Activated T-helper 2 cell treated with anti-CD3 and anti-CD28 coated beads, Interferon-gamma antibody, Interleukin-2, Interleukin-4, amounts not matched to agents 10 μg/mL and 5 μg/mL and 100 μg/mL, durations not matched to agents 14 hours and 24 hours and 36 hours (primary cell): ENCODE results near the gene TRIO. TPM values are rescaled to one million over a fixed set of nuclear protein-coding genes. Genes with fewer than 3 reads are reported as not detected.
"Not testable (repeated sequence)": the region's sequence is repeated elsewhere in the genome, so short reads cannot be mapped to it uniquely, and the experiment has no call there.

Experiments used
- DNase-seq: peaks from one replicate; pipeline ENCODE4 v3.0.0; 2021; ENCODE audit warnings: low spot score
- H3K27ac Mint-ChIP-seq: one replicate; pipeline ENCODE4 v1.8.0; 2021; ENCODE audit warnings: mixed read lengths
- H3K27me3 Mint-ChIP-seq: one replicate; pipeline ENCODE4 v1.8.0; 2021; ENCODE audit warnings: low read depth, mixed read lengths
- H3K36me3 Mint-ChIP-seq: one replicate; pipeline ENCODE4 v1.8.0; 2021; ENCODE audit warnings: low read depth, mixed read lengths
- H3K4me1 Mint-ChIP-seq: one replicate; pipeline ENCODE4 v1.8.0; 2021; ENCODE audit warnings: low read depth, mixed read lengths
- H3K4me3 Mint-ChIP-seq: one replicate; pipeline ENCODE4 v1.8.0; 2021; ENCODE audit warnings: low read depth, mild to moderate bottlenecking, moderate library complexity, mixed read lengths
- H3K9me3 Mint-ChIP-seq: one replicate; pipeline ENCODE4 v1.8.0; 2021; ENCODE audit warnings: mixed read lengths
- intact Hi-C: fragments of 100-400 bp; cut with micrococcal nuclease; formaldehyde crosslinking; loops from one replicate; pipeline ENCODE4 v1.15.1; 2023
- total RNA-seq: library from RNA; stranded (reverse); gene quantifications from 2 replicates; pipeline ENCODE4 v1.2.3, GENCODE V29; 2022

TRIO gene
- total RNA-seq, 1 donor from 2014 or later, result 28.7 TPM

GRCh38 chr5:14523243-14524034 is 380.3 kb downstream of the TRIO start:
- Mint-ChIP-seq H3K36me3 (no peaks in the 10 kb centered on the region), H3K27me3 (peaks cover 4% of the 10 kb centered on the region), H3K4me3 (no peak overlapping the region), H3K4me1 (no peaks in the 10 kb centered on the region), H3K9me3 (peaks cover 3% of the 10 kb centered on the region), H3K27ac (no peak overlapping the region)
- intact Hi-C loops, result no loop called here
- DNase-seq, result no peak

- intact Hi-C loops, result no loop called here
- DNase-seq, result no peak
- H3K27me3 Mint-ChIP-seq, result peaks cover 4% of the 10 kb centered on the region
Observed at GRCh38 chr5:14525397-14525796, 382.3 kb downstream of the TRIO start.

GRCh38 chr5:14526493-14526892 is 383.4 kb downstream of the TRIO start:
- no peak for DNase-seq
- Mint-ChIP-seq H3K4me3 (no peak overlapping the region), H3K9me3 (no peaks in the 10 kb centered on the region), H3K27me3 (no peaks in the 10 kb centered on the region), H3K27ac (no peak overlapping the region), H3K4me1 (no peaks in the 10 kb centered on the region), H3K36me3 (no peaks in the 10 kb centered on the region)
- intact Hi-C loops, result no loop called here

More at GRCh38 chr5:14525397-14525796, 382.3 kb downstream of the TRIO start:
- H3K27ac Mint-ChIP-seq, result no peak overlapping the region
- H3K36me3 Mint-ChIP-seq, result no peaks in the 10 kb centered on the region
- H3K4me1 Mint-ChIP-seq, result no peaks in the 10 kb centered on the region
- H3K9me3 Mint-ChIP-seq, result peaks cover 3% of the 10 kb centered on the region
- H3K4me3 Mint-ChIP-seq, result no peak overlapping the region

DNA sequence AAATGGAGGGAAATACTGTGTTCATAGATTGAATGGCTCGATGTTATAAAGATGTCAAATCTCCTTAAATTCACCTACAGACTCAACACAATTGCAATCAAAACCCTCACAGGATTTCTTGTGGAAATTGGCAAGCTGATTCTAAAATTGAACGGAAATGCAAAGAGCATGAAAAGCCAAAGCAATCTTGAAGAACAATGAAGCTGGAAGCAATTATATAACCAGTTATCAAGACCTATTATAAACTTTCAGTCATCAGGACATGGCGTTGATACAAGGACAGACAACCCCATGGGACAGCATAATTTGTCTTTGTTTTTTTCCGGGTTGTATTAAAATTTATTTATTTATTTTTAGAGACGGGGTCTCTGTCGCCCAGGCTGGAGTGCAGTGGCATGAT is 385.0 kb downstream of the TRIO start:
- Mint-ChIP-seq H3K9me3 (no peaks in the 10 kb centered on the region), H3K27me3 (no peaks in the 10 kb centered on the region), H3K36me3 (no peaks in the 10 kb centered on the region), H3K27ac (no peak overlapping the region), H3K4me3 (no peak overlapping the region), H3K4me1 (no peaks in the 10 kb centered on the region)
- no peak for DNase-seq
- intact Hi-C loops, result no loop called here

- H3K36me3 Mint-ChIP-seq, result no peaks in the 10 kb centered on the region
- no peaks in the 10 kb centered on the region for H3K9me3 Mint-ChIP-seq
- no peak overlapping the region for H3K27ac Mint-ChIP-seq
- H3K4me1 Mint-ChIP-seq, result no peaks in the 10 kb centered on the region
- no peaks in the 10 kb centered on the region for H3K27me3 Mint-ChIP-seq
- H3K4me3 Mint-ChIP-seq, result no peak overlapping the region
- no peak for DNase-seq
- intact Hi-C loops, result no loop called here
Observed at GRCh38 chr5:14528926-14529325, 385.8 kb downstream of the TRIO start.

DNA sequence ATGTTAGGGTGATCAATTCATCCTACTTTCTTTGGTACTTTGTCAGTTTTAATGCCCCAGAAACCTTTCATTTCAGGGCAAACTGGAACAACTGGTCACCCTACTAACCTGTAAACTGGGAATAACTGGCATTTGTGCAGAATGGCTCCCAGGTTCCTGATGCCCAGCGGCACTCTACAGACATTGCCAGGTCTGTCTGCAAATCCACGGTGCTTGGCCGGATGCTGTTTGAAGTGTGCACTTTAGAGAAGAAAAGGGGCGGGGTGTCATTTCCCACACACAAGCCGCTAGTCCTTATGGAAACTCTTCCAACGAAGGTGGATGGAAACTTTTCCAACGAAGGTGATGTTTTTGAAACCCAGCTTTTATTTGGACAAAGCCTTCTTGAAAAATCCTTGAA is 388.5 kb downstream of the TRIO start:
- Mint-ChIP-seq H3K36me3 (no peaks in the 10 kb centered on the region), H3K4me3 (no peak overlapping the region), H3K4me1 (no peaks in the 10 kb centered on the region), H3K9me3 (no peaks in the 10 kb centered on the region), H3K27me3 (no peaks in the 10 kb centered on the region), H3K27ac (no peak overlapping the region)
- DNase-seq, result no peak
- intact Hi-C loops, result no loop called here

GRCh38 chr5:14532180-14532579 is 389.0 kb downstream of the TRIO start:
- Mint-ChIP-seq H3K36me3 (no peaks in the 10 kb centered on the region), H3K4me1 (no peaks in the 10 kb centered on the region), H3K27ac (no peak overlapping the region), H3K4me3 (no peak overlapping the region), H3K9me3 (no peaks in the 10 kb centered on the region), H3K27me3 (no peaks in the 10 kb centered on the region)
- no peak for DNase-seq
- intact Hi-C loops, result no loop called here

DNA sequence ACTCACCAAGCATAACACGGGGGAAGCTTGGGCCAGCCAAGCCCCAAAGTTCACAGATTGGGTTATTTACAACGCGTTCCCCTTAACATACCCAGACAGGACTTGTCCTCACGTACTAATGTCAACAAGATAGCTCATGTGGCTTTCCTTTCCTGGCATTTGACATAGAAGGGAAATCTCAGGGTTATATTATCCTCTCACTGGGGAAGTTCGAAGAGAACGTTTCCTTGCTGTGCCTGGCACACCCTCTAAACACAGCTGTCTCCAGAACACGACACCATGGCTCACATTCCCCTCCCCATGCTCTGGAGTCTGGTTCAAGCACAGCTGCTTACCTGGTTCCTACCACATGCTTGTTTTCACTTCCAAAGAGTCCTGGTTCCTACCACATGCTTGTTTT is 391.6 kb downstream of the TRIO start:
- Mint-ChIP-seq H3K9me3 (peaks cover 4% of the 10 kb centered on the region), H3K4me3 (no peak overlapping the region), H3K27ac (no peak overlapping the region), H3K27me3 (peaks cover 6% of the 10 kb centered on the region), H3K36me3 (no peaks in the 10 kb centered on the region), H3K4me1 (no peaks in the 10 kb centered on the region)
- intact Hi-C loops, result no loop called here
- DNase-seq, result no peak

DNA sequence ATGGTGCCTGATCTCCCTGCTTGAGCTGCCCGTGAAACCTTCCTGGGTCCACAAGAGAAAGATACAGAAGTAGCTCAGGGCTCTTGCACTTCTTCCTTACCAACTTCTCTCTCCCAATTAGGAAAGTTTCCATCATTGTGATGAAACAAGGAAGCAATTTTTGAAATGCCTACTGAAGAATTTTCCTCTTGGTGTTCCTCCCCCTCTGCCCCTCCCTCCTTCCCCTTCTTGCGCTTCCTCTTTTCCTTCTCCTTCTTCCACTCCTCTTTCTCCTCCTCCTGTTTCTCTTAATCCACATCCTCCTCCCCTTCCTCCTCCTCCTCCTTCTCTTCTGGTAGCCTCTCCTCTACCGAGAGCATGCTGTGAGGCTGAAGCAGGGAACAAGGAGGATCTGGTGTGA is 402.2 kb downstream of the TRIO start:
- Mint-ChIP-seq H3K9me3 (peaks cover 19% of the 10 kb centered on the region), H3K27ac (no peak overlapping the region), H3K36me3 (no peaks in the 10 kb centered on the region), H3K27me3 (no peaks in the 10 kb centered on the region), H3K4me3 (no peak overlapping the region), H3K4me1 (peaks cover 4% of the 10 kb centered on the region)
- intact Hi-C loops, result no loop called here
- DNase-seq, result no peak

- Mint-ChIP-seq H3K36me3 (no peaks in the 10 kb centered on the region), H3K4me1 (peaks cover 4% of the 10 kb centered on the region), H3K9me3 (peaks cover 15% of the 10 kb centered on the region), H3K27ac (no peak overlapping the region), H3K4me3 (no peak overlapping the region), H3K27me3 (peaks cover 3% of the 10 kb centered on the region)
- DNase-seq, result no peak
- intact Hi-C loops, result no loop called here
Observed at GRCh38 chr5:14545862-14546261, 402.7 kb downstream of the TRIO start.

GRCh38 chr5:14547666-14548065 is 404.5 kb downstream of the TRIO start:
- no peaks in the 10 kb centered on the region for H3K9me3 Mint-ChIP-seq
- intact Hi-C loops, result no loop called here
- H3K36me3 Mint-ChIP-seq, result no peaks in the 10 kb centered on the region
- H3K4me1 Mint-ChIP-seq, result peaks cover 4% of the 10 kb centered on the region
- H3K27ac Mint-ChIP-seq, result no peak overlapping the region
- no peak for DNase-seq
- H3K4me3 Mint-ChIP-seq, result no peak overlapping the region
- H3K27me3 Mint-ChIP-seq, result peaks cover 9% of the 10 kb centered on the region

DNA sequence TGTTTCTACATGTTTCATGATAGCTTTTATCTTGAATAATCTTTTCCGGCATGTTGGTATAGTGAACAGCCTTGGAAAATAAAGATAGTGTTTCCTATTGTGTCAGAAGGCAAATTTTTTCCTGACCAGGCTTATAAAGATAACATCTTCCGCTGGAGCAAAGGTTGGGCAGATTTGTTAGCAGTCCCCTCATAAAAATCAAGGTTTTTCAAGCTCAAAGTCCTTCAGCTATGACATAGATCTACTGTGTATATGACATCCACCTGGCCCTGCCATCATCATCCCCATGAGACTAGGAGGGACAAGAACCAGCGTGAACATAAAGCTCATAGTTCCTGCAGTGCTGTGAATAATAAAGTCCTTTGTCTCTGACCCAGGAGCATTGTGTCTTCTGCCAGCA is 408.1 kb downstream of the TRIO start:
- H3K27ac Mint-ChIP-seq, result no peak overlapping the region
- peaks cover 4% of the 10 kb centered on the region for H3K4me1 Mint-ChIP-seq
- no peak overlapping the region for H3K4me3 Mint-ChIP-seq
- H3K9me3 Mint-ChIP-seq, result peaks cover 7% of the 10 kb centered on the region
- DNase-seq, result no peak
- intact Hi-C loops, result no loop called here
- H3K27me3 Mint-ChIP-seq, result peaks cover 10% of the 10 kb centered on the region
- H3K36me3 Mint-ChIP-seq, result no peaks in the 10 kb centered on the region

DNA sequence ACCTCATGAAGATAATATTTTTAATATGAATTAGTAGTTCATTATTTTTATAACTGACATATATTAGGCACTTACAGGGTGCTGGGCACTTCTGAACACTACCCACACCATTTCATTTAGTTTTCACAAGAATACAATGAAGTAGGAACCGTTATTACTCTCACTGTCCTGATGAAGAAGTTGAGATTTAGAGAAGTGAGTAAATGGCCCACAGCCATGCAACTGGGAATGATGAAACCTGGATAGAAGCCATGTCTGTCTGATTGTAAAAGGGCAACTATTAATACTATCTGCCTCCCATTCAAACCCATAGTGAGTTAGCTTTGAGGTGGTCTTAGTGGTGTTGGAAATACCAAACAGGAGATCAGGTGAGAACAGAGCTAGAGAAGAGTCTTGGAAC is 408.9 kb downstream of the TRIO start:
- Mint-ChIP-seq H3K4me3 (no peak overlapping the region), H3K27ac (no peak overlapping the region), H3K4me1 (peaks cover 4% of the 10 kb centered on the region), H3K27me3 (peaks cover 10% of the 10 kb centered on the region), H3K36me3 (no peaks in the 10 kb centered on the region), H3K9me3 (peaks cover 7% of the 10 kb centered on the region)
- intact Hi-C loops, result no loop called here
- no peak for DNase-seq

DNA sequence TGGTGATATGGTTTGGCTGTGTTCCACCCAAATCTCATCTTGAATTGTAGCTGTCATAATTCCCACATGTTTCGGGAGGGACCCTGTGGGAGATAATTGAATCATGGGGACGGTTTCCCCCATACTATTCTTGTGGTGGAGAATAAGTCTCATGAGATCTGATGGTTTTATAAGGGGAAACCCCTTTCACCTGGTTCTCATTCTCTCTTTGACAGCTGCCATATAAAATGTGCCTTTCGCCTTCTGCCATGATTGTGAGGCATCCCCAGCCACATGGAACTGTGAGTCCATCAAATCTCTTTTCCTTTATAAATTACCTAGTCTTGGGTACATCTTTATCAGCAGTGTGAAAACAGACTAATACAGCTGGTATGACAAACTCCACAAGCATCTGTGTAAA is 411.1 kb downstream of the TRIO start:
- H3K4me1 Mint-ChIP-seq, H3K27me3 Mint-ChIP-seq, H3K36me3 Mint-ChIP-seq, intact Hi-C loops, DNase-seq, H3K9me3 Mint-ChIP-seq, H3K4me3 Mint-ChIP-seq, H3K27ac Mint-ChIP-seq: not testable (repeated sequence)
